ENCODE results near the gene IMPDH1. TPM values are rescaled to one million over a fixed set of nuclear protein-coding genes. Genes with fewer than 3 reads are reported as not detected.

Gene IMPDH1
- total RNA-seq, 4 donors from 2014 or later, result 29.1 to 72.1 (median 56.0) TPM

GRCh38 chr7:128435327-128435686, 25.5 kb upstream of the IMPDH1 start:
- H3K9me3 ChIP-seq, result no peaks in the 10 kb centered on the region
- H3K4me3 ChIP-seq, result no peak overlapping the region
- H3K27ac ChIP-seq (replicated peaks in 1 of 4), result no peak overlapping the region
- no peaks in the 10 kb centered on the region for H3K4me1 ChIP-seq
- no peaks in the 10 kb centered on the region for H3K36me3 ChIP-seq
- intact Hi-C loops (cut with DNase I), result no loop called here
- DNase-seq (ENCODE audit: extremely low spot score), result no peak
- TF ChIP-seq CTCF (IDR thresholded peaks at IDR 0.05), result no peak
- no peak for TF ChIP-seq POLR2AphosphoS5 (IDR thresholded peaks at IDR 0.05)
- no peak for TF ChIP-seq POLR2A (IDR thresholded peaks at IDR 0.05; ENCODE audit: low read depth)
- no peak for TF ChIP-seq EP300 (IDR thresholded peaks at IDR 0.05)
- WGBS, result 72% methylated on average over 3 of the region's 3 CpGs
- H3K27me3 ChIP-seq, result peaks cover 0 to 20% (median 0%) of the 10 kb centered on the region in 4 donors

GRCh38 chr7:128434413-128435326, 24.9 kb upstream of the IMPDH1 start:
- WGBS, result 65% methylated on average over 4 of the region's 4 CpGs
- H3K4me3 ChIP-seq, result no peak overlapping the region
- no peaks in the 10 kb centered on the region for H3K4me1 ChIP-seq
- DNase-seq (ENCODE audit: extremely low spot score), result no peak
- no peak overlapping the region for H3K27ac ChIP-seq (replicated peaks in 1 of 4)
- H3K9me3 ChIP-seq, result no peaks in the 10 kb centered on the region
- TF ChIP-seq POLR2A (IDR thresholded peaks at IDR 0.05; ENCODE audit: low read depth) (no peak), CTCF (IDR thresholded peaks at IDR 0.05) (no peak), EP300 (IDR thresholded peaks at IDR 0.05) (no peak), POLR2AphosphoS5 (IDR thresholded peaks at IDR 0.05) (no peak)
- intact Hi-C loops (cut with DNase I), result no loop called here
- peaks cover 0 to 25% (median 0%) of the 10 kb centered on the region in 4 donors for H3K27me3 ChIP-seq
- H3K36me3 ChIP-seq, result no peaks in the 10 kb centered on the region

- Histone ChIP-seq H3K4me3 (no peak overlapping the region), H3K4me1 (peaks cover 0 to 6% (median 3%) of the 10 kb centered on the region in 4 donors), H3K9me3 (no peaks in the 10 kb centered on the region), H3K36me3 (no peaks in the 10 kb centered on the region), H3K27me3 (peaks cover 0 to 25% (median 0%) of the 10 kb centered on the region in 4 donors), H3K27ac (replicated peaks in 1 of 4) (no peak overlapping the region)
- no peak for DNase-seq (ENCODE audit: extremely low spot score)
- intact Hi-C loops (cut with DNase I), result no loop called here
- no peak for TF ChIP-seq CTCF (IDR thresholded peaks at IDR 0.05)
- TF ChIP-seq POLR2A (IDR thresholded peaks at IDR 0.05; ENCODE audit: low read depth), result no peak
- TF ChIP-seq POLR2AphosphoS5 (IDR thresholded peaks at IDR 0.05), result no peak
- TF ChIP-seq EP300 (IDR thresholded peaks at IDR 0.05), result no peak
- WGBS, result 78% methylated on average over 2 of the region's 2 CpGs
Observed at GRCh38 chr7:128431754-128432153, 22.0 kb upstream of the IMPDH1 start.

- no peak for TF ChIP-seq POLR2AphosphoS5 (IDR thresholded peaks at IDR 0.05)
- TF ChIP-seq POLR2A (IDR thresholded peaks at IDR 0.05; ENCODE audit: low read depth), result no peak
- TF ChIP-seq EP300 (IDR thresholded peaks at IDR 0.05), result no peak
- no peak for TF ChIP-seq CTCF (IDR thresholded peaks at IDR 0.05)
- Histone ChIP-seq H3K9me3 (no peaks in the 10 kb centered on the region), H3K36me3 (no peaks in the 10 kb centered on the region), H3K27me3 (peaks cover 0 to 25% (median 0%) of the 10 kb centered on the region in 4 donors), H3K27ac (replicated peaks in 1 of 4) (no peak overlapping the region), H3K4me3 (no peak overlapping the region), H3K4me1 (peaks cover 0 to 6% (median 3%) of the 10 kb centered on the region in 4 donors)
- 63% methylated on average over 6 of the region's 6 CpGs for WGBS
- intact Hi-C loops (cut with DNase I), result no loop called here
- DNase-seq (ENCODE audit: extremely low spot score), result no peak
Observed at GRCh38 chr7:128431221-128431620, 21.4 kb upstream of the IMPDH1 start.

Data from esophagus muscularis mucosa (tissue), 4 donors.